ENCODE measurements around the gene ZNF30. TPM values are rescaled to one million over a fixed set of nuclear protein-coding genes. Genes with fewer than 3 reads are reported as not detected.
"Not testable (repeated sequence)": the region's sequence is repeated elsewhere in the genome, so short reads cannot be mapped to it uniquely, and the experiment has no call there.

Gene ZNF30
- 1.6 TPM for polyA plus RNA-seq (2013, experiment 1 of 2; ENCODE audit: insufficient read length)
- polyA plus RNA-seq (2013, experiment 2 of 2; ENCODE audit: insufficient read length) = 1.3 TPM

GRCh38 chr19:34926685-34927375, at the start of gene ZNF30:
Gene ZNF30 (plus strand): TSS chr19:34926903. CDS start chr19:34929948, 3,045 bp downstream.
- DNase-seq = peak; percentile 90

GRCh38 chr19:34879563-34879962, 47.1 kb upstream of the ZNF30 start:
- no peak for DNase-seq

DNA sequence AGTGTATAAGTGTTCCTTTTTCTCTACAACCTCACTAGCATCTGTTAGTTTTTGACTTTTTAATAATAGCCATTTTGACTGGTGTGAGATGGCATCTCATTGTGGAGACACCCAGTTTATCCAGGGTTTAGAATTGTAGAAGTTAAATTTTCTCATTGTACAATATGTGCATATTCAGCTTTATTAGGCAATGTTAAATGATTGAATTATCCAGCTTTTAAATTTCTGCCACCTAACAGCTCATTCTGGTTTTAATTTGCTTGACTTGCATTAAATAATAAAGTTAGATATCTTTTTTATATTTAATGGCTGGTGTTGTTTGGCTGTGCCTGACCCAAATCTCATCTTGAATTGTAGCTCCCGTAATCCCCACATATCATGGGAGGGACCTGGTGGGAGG, 46.7 kb upstream of the ZNF30 start:
- DNase-seq = no peak

GRCh38 chr19:34881982-34882381, 44.7 kb upstream of the ZNF30 start:
- no peak for DNase-seq

- DNase-seq = no peak
Observed at GRCh38 chr19:34888091-34888490, 38.6 kb upstream of the ZNF30 start.

DNA sequence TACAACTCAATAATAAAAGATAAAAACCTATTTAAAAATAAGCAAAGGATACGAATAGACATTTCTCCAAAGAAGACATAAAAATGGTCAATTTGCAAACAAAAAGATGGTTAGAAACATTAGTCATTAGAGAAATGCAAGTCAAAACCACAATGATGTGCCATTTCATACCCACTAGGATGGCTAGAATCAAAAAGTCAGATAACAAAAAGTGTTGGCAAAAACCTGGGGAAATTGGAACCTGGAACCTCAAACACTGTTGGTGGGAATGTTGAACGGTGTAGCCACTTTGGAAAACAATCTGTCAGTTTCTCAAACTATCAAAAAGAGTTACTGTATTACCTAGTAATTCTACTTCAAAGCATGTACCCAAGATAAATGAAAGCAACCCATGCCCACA, 26.5 kb upstream of the ZNF30 start:
- no peak for DNase-seq

GRCh38 chr19:34904664-34905527, 21.8 kb upstream of the ZNF30 start:
- no peak for DNase-seq

DNA sequence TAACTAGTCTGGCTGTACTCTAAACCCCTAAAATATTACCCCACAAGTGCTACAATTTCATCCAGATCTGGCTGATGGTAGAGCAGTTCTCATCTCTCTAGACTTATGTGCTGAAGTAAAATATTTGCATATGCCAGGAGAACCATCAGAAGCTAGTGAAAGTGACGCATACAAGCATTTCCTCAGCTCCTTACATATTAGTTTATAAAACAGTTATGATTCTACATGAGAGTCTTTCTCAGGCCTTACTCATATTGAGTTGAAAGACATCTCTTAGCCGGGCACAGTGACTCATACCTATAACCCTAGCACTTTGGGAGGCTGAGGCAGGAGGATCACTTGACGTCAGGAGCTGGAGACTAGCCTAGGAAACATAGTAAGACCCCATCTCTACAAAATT, 15.9 kb upstream of the ZNF30 start:
- DNase-seq = no peak

DNA sequence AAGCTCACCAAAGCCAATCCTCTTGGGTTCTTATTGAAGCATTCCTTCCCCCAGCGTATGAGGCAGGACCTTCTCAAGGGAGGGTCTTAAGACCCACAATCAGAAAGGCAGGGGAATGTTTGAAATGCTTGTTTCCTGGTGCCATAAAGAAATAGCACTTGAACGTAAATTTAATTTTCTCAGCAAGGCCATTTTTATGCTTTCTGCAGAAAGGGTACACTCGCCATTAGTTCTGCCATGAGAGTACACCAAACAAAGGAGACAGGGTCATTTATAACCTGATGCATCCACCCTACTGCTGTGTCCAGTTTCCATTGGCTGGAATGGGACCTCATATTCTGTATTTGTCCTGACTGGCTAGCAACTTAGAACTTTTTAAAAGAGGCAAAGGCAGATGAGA, 9.6 kb upstream of the ZNF30 start:
- not testable (repeated sequence) for DNase-seq

DNA sequence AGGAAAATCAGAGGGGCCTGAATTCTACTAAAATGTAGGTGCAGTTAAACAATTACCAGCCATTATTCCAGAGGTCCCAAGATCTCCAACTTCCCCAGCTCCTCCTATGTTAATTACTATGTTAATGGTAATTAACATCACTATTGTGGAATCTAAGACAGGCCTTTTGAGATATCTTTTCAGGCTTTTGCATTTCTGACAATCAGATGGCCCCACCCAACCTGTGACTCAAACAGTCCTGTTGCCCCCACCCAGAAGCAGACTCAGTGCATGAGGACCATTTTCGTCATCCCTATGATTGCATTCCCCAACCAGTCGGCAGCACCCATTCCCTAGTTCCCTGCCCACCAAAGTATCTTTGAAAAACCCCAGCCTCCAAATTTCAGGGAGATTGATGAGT, 8.5 kb upstream of the ZNF30 start:
- DNase-seq = no peak

GRCh38 chr19:34920090-34920786, 6.5 kb upstream of the ZNF30 start:
- DNase-seq = not testable (repeated sequence)

GRCh38 chr19:34925278-34925855, 1.3 kb upstream of the ZNF30 start:
- no peak for DNase-seq

DNA sequence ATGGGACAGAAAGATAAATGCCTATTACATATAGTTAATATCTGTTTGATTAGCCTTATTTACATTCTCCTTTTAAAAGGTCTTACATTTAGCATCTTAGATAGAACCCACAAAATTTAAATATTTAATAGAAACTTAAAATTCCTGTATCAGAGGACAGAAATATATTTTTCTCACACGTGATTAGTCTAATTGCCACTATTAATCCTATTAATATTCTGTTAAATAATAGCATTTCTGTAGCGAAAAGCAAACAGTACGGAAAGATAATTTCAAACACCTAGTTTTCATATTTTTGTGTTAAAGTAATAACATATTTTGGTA, 380 bp upstream of the ZNF30 start:
- no peak for DNase-seq

- no peak for DNase-seq
Observed at GRCh38 chr19:34932494-34932893, 5.8 kb downstream of the ZNF30 start.

- DNase-seq = no peak
Observed at GRCh38 chr19:34936184-34936583, 9.5 kb downstream of the ZNF30 start.

- DNase-seq = no peak
Observed at GRCh38 chr19:34938886-34939285, 12.2 kb downstream of the ZNF30 start.

- no peak for DNase-seq
Observed at GRCh38 chr19:34943861-34944573, 17.3 kb downstream of the ZNF30 start.

- DNase-seq = no peak
Observed at GRCh38 chr19:34953092-34953491, 26.4 kb downstream of the ZNF30 start.

DNA sequence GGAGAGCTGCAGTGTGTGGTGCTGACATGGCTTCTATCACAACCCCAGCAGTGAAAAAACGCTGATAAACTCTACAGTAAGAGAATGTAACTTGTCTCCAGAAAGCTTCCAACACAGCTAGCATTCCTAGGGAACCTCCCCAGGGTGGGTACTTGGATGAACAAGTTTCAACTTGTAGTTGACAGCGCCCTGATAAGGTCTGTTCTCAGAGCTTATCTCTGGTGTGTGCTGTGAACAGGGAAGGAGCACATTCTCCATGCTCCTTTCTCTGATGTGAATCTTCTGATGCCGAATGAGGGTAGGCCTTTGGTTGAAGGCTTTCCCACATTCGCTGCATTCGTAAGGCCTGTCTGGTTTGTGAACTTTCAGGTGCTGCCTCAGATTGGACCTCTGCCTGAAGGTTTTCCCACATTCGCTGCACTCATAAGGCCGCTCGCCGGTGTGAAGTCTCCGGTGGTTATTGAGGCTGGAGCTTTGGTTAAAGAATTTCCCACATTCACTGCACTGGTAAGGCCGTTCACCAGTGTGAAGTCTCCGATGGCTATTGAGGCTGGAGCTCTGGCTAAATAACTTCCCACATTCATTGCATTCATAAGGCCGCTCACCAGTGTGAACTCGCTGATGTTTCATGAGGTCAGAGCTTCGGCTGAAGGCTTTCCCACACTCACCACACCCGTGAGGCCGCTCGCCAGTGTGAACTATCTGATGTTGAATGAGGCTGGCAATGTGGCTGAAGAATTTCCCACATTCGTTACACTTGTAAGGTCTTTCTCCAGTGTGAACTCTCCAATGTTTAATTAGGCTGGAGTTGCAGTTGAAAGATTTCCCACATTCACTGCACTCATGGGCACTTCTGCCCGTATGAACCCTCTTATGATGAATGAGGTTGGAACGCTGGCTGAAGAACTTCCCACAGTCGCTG, 31.4 kb downstream of the ZNF30 start:
- no peak for DNase-seq

- no peak for DNase-seq
Observed at GRCh38 chr19:34959021-34959420, 32.3 kb downstream of the ZNF30 start.
